HG02885 (cell line): ENCODE results near the gene SYK.

Experiments
- ATAC-seq: cut with Tn5 transposase; IDR thresholded peaks from one replicate; pipeline ENCODE4 v1.9.1; 2021; ENCODE audit warnings: mild to moderate bottlenecking; ENCODE audit not compliant: unreplicated experiment, poor library complexity

The SYK gene

DNA sequence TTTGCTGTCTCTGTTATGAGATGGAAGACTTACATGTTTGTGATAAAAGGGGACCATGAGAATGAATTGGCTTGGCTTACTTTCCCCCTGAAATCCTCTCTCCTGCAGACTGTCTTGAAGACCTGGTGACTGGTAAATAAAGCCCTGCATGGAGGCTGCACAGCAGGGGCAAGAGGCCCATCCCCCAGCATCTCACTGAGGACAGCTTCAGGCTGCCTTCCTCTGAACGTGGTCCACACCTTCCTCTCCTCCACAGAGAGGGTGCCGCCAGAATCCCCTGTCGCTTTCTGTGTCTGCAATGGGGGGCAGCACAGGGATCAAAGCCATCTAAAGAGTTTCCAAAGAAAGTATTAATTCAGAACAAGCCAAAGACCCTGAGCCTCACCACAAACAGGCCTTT lies 94.6 kb downstream of the SYK start:
- ATAC-seq = no peak

DNA sequence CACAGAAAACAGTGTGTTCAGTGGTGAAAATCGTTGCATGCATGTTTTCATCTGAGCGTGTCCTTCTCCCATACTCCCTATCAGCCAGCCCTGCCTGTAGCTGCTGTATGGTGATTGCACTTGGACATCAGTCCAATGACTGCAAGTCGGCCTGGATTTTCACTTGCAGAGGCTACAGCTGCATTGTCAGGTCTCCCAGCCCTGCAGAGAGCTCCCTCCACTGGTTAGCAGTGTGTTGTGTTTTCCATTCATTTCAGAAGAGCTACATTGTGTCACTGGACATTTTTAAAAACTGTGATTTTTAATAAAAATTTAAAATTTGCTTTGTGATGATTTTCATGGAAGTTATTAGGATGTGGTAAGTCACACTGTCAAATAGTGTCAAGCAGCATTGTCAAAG lies 96.6 kb downstream of the SYK start:
- ATAC-seq = no peak

DNA sequence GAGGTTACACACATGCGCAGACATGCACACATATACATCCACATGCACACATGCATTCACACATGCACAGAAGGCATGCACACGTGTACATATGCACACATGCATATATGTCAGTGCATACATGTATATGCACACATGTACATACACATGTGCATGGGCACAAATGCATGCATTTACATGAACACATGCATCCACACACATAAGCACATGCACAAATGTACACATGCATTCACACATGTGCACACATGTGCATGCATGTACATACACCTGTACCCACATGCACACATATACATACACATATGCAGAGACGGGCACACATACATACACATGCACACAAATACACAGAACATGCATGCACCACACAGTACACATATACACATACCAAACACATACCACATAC lies 97.7 kb downstream of the SYK start:
- no peak for ATAC-seq

DNA sequence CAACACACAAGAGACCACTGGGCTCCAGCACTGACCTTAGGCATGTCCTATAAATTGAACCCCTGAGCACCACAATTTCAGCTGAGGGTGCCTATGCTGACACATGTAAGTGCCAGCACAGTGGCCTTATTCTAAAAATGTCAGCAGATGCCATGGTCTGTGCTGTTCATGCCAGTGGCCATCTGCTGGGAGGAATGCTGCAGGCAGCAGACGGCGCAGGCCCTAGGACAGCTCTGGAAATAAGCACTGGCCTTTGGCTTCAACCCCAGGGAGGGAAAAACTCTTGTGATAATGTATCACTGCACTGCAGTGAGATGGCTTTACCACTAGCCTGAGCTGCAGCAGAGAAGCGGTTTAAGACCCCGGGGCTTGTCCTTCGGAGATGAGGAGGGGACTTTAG lies 98.5 kb downstream of the SYK start:
- no peak for ATAC-seq

DNA sequence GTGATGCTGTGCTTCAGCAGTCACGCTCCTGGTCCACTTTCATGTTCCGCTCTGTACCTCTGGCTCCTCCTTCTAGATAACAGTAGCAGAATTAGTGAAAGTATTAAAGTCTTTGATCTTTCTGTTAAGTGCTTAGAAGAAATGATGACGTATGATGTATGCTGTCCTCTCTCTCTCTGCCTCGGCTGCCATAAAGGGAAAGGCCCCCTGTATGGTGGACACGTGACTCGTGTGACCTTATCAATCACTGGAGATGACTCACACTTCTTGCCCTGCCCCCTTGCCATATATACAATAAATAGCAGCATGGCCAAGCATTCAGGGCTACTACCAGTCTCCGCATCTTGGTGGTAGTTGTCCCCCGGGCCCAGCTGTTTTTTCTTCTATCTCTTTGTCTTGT lies 100.3 kb downstream of the SYK start:
- no peak for ATAC-seq

DNA sequence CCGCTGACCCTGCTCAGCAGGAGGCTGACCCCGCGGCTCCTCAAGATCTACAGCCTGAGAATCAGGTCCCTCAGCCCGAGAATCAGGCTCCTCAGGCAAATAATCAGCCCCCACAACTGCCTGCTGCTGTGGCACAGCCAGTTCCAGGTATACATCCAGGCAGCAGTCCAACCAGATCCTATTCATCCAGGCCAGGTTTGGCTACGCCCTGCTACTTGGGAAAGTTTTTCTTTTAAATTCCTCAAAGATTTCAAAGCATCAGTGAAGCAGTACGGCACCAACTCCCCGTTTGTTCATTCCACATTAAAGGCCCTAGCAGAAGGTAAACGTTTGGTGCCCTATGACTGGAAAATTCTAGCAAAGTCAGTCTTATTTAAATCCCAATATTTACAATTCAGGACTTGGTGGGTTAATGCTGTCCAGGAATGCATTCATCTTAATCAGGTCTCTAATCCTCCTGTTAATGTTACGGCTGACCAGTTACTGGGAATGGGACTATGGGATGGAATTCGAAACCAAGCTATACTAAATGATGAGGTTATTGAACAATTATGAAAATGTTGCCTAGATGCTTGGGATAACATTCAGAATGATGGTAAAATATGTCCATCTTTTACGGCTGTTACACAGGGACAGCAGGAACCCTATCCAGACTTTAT lies 102.3 kb downstream of the SYK start:
- no peak for ATAC-seq

DNA sequence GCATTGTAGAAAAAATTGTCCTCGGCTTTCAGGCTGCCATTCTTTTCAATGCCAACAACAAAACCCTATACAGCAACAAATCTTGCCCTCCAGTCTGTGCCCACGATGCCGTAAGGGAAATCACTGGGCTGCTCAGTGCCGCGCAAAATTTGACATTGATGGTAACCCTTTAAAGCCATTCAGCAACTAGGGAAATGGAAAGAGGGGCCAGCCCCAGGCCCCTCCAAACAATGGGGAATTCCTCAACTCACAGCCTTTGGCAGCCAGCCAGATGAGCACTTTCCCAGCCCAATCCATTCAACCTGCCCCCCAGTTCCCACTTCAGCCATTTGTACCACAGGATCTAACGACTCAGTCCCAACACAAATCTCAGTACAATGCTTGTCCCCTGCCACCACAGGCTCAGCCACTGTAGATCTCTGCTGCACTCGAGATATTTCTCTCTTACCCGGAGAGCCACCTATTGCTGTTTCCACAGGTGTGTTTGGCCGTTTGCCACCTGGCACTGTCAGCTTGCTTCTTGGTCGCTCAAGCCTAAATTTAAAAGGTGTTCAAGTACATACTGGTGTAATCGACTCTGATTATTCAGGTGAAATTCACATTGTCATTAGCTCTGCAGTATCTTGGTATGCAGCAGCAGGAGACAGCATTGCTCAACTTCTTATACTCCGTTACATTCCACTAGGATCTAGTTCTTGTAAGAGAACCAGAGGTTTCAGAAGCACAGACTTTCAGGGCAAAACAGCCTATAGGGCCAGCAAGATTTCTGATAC lies 103.3 kb downstream of the SYK start:
- ATAC-seq = no peak

DNA sequence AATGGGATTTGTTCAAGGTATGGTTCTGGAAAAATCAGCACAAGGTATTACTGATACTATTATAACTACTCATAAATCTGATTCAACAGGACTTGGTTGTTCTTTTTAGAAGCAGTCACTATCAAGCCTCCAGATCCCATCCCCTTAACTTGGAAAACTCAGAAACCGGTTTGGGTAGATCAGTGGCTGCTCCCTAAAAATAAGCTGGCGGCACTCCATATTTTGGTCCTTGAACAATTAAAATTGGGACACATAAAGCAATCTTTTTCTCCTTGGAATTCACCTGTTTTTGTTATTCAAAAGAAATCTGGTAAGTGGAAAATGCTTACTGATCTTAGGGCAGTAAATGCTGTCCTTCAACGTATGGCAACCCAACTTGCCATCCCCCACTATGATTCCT lies 104.2 kb downstream of the SYK start:
- no peak for ATAC-seq

DNA sequence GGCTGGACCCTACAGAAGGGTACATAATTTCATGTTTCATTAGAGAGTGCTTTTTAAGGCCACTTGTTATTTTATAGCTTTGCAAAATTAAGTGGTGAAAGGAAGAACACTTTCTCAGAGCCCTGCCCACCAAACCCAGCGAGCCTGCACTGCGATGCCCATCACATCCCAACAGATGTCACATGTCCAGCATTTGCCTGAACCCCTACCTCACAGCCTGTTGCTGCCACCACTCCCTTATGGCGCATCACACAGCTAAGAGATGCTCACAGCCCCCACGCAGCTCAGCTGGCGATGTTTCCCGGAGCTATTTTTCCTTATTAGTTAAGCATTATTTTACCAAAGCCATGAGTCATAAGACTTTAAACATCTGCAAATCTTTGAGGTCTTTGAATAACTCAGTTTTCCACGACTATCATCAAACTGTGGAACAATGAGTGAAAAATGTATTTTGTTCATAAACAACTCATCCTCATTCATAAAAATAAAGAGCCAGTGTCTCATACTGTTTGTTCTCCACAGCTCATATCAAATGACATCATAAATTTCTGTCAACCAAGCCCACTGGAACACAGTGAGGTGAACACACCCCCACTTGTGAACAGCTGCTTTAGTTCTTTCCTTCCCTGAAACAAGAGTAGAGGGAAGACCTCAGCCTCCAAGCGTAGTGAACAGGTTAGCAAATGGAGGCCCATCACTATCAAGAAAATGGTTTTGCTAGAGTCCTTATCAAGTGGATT lies 104.9 kb downstream of the SYK start:
- no peak for ATAC-seq

DNA sequence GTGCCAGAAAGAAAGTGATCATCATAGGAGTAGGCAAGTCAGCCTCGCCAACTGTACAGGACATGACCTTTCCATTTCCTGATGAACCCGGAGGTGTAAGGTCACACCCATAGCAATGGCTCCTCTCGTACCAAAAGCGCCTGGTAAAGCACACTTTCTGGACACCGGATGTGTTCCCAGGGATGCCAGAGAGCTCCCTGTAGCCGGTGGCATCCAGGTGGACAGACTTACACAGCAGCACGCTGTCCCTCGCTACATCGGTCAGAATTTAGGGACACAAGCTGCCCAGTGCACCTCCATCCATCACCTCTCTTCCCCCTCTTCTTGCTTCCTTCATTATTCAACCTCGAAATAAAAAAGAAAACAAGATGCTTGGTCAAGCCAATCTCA lies 105.4 kb downstream of the SYK start:
- ATAC-seq = no peak

DNA sequence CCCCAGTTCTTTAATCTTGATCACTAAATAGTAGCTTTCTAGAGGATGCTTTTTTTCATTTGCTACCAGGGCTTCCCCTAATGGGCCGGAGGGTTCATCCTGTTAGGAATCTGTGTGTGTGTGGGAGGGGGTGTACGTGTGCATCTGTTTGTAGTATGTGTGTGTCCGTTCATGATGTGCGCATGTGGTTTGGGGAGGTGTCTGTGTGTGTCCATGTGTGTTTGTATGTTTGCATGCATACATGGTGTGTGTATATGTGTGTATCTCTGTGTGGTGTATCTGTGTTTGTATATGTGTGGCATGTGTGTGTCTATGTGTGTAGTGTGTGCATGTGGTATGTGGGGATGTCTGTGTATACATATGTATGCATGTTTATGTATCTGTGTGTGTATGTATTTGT lies 106.2 kb downstream of the SYK start:
- no peak for ATAC-seq

DNA sequence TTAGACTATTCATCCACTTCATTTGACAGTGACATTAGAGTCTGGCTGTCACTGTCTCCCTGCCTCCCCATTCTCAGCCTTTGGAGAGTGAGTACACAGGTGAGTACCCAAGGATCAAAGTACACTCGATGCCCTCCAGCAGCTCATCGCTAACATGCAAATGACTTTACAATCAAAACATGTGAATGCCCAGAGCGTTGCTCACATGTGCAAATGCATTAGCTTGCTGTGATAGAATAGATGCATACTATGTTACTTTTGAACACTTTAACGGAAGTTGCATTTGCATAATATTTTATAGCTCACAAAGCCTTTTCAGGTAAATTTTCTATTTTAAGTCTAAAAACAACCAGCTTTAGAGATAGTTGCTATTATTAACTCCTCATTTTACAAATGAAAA lies 107.6 kb downstream of the SYK start:
- peak; percentile 61 for ATAC-seq

DNA sequence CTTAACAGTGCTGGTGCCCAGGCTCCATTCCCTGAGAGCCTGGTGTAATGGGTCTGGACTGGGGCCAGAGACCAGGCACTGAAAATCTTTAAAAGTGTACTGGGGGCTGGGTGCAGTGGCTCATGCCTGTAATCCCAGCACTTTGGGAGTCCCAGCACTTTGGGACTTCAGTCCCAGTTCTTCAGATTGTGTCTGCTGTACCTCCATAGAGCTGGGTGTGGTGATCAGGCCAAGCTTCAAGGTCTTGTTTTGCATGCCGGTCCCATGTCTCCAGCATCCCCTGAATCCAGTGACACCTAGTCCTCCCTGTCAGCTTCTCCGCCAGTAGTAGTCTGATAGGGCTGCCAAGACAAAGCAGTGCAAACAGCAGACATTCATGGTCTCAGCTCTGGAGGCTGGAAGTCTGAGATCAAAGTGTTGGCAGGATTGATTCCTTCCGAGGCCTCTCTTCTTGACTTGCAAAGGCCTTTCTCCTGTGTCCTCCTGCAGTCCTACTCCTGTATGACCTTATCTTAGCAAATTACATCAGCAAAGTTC lies 108.2 kb downstream of the SYK start:
- no peak for ATAC-seq

DNA sequence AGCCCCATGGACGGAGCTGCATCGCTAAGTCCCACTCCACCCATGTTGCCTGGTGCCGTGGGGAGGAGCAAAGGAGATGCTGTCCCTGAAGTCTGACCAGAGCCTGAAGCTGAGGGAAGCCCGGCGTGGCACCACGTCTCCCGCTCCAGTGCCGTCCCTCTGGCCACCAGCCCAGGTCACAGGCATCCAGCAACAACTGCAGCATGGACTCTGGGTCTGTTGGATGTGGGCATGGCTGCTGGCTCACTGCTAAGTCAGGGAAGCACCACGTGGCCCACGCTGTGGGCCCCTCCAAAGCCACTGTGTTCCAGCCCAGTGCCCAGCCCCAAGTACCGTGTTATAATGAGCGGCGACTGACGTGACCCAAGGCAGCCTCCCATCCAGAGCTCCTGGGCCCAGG lies 112.6 kb downstream of the SYK start:
- no peak for ATAC-seq

DNA sequence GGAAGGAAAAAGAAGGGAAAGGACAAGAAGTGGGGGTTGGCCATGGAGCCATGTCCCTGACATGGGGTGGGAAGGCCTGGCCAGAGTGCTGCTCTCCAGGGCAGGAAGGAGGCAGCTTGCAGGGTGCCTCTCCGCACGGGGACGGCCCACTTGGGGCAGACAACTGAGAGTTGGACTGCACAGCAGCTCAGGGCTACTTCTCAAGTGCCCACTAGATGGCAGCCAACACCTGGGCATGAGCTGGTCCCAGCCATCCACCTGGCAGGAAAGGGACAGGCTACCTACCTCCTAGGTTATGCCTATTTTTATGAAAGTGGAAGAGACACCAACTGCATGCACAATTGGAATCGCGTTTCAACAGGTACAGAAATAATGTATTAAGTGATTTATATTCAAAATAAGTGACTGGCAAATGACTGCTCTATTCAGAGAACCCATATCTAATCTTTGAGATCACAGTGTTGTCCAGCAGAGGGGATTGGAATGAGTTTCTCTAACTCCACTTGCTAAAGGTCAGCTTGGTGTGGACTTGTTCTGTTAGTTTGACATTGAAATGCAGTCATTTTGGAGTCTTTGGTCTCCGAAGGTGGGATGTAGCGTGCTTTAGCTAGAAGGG lies 113.4 kb downstream of the SYK start:
- ATAC-seq = peak; percentile 83

DNA sequence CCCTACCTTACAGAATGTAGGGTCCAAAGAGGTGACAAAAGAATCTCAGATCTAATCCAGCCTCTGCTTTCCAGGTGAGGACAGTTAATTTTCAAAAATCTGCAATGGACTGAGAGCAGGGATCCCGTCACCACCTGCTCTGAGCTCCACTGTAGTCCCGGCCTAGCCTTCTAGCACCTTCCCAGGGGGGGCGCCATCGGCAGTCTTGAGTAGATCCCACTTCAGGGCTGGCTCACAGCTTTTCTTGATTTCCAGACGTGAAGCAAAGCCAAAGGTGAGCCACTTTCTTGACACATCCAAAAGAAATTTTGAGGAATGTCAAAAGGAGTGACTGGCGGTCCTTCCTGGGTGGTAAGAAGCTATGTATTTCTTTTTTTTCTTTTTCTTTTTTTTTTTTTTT lies 114.1 kb downstream of the SYK start:
- ATAC-seq = no peak

DNA sequence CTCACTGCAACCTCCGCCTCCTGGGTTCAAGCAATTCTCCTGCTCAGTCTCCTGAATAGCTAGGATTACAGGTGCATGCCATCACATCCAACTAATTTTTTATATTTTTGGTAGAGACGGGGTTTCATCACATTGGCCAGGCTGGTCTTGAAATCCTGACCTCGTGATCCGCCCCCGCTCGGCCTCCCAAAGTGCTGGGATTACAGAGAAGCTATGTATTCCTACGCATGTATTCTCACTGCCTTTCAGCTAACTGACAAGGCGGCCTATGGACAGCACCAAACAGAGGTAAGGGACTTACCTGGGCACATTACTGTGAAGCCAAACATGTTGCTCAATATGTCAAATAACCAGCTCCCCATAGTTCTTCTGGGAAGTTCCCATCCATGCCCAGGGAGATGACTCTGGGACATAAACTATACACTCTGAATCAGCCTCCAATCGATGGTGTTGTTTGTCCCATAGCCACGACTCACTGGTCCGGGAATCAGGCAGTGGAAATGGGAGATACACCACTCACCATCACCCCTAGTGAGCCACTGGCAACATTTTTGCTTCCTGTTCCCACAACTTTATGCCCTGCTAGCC lies 114.6 kb downstream of the SYK start:
- ATAC-seq = no peak

DNA sequence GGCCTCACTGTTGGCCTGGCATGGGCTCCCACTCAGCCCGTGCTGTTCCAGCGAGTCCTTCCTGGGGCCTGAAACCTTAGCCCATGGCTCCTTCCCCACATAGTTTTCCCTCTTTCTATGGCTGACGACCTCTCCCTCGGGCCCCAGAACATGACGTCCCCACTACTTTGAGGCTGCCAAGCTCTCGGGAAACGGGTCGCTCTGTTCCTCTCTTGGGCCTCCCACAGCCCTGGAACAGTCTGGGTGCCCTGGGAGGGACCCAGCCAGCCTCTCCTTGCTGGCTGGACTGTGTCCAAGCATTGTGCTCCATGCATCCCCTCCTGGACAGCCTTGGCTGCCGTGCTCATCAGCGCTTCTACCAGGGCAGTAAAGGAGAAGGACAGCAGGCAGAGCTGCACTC lies 118.3 kb downstream of the SYK start:
- ATAC-seq = no peak

DNA sequence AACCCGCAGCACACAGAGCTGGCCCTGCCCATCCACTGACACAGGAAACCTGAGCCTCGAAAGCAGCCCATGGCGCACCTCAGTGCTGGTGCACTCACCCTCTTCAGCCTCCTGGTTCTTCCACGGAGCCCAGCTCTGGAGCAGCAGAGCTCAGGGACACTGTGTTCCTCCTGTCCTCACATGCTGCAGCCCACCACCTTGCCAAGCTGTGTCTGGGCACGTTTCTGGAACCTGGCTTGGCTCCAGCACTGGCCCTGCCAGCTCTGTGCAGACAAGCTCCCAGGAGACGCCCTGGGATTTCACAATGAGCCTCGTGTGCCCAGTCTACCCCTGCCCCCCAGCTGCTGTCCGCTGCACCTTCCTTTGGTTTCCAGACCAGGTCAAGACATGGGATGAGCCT lies 119.5 kb downstream of the SYK start:
- no peak for ATAC-seq

DNA sequence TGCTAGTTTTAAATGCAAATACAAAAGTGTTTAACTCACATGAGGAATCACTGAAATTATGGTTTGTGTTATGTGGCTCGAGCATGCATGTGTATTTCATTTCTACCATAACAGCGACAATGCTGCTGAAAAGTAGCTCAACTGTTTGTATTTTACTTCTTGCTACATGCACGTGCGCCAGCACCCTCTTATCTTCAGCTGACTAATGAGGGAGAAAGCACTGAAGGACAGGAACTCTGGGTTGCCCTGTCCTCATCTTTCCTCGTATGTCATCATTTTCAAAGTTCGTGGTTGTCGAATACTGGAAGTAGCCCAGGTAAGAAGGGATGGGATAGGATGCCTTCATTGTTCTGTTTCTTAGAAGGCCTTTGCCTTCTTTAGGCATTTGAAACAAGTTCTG lies 120.3 kb downstream of the SYK start:
- ATAC-seq = no peak
